ENCODE results near the gene TAF4. TPM values are rescaled to one million over a fixed set of nuclear protein-coding genes. Genes with fewer than 3 reads are reported as not detected.

The TAF4 gene
- total RNA-seq, 1 experiment from 2014 or later = 21.0 TPM

DNA sequence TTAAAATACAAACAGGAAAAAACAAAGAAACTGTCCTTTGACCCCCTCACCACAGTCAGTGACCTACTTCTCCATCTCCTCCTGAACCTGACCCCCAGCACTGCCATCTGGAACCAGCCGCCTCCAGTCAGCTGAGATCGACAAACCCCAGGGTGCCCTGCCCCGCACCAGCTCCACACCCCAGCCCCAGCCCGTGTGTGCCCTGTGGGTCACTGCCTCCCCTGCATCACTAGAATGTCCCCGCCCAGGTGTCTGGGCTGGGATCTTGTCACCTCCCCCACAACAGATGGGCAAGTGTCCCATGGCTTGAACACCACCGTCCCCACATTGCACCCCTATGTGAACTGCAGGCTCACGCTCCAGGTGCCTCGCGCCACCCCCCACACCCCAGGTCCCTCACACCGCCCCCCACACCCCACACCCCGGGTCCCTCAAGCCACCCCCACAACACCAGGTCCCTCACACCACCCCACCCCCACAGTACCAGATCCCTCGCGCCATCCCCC is 13.3 kb downstream of the TAF4 start:
- intact Hi-C loops (cut with micrococcal nuclease; ENCODE audit: unreplicated experiment) = no loop called here
- Histone ChIP-seq H3K27me3 (ENCODE audit: control insufficient read depth, insufficient read depth, low read length) (no peaks in the 10 kb centered on the region), H3K4me1 (ENCODE audit: control insufficient read depth, insufficient read depth, low read length) (no peaks in the 10 kb centered on the region), H3K36me3 (ENCODE audit: control insufficient read depth, insufficient read depth, low read length) (no peaks in the 10 kb centered on the region), H3K9me3 (ENCODE audit: control insufficient read depth, insufficient read depth, low read depth, low read length) (no peaks in the 10 kb centered on the region), H3K27ac (ENCODE audit: low read length) (no peak overlapping the region), H3K4me3 (ENCODE audit: low read depth in 2 of 2, low read length in 2 of 2) (no peak overlapping the region)
- in situ Hi-C loops (cut with HindIII; ENCODE audit: low pct_unique_long_range_greater_than_20kb, low sequenced_read_pairs) = no loop called here
- DNase-seq (ENCODE audit: low read depth, low spot score) (no peak), ATAC-seq (no peak)
- ChIA-PET POLR2A (no interaction called here), CTCF (no interaction called here)
- no TSS peak for BruUV-seq (replicated peaks)
- no peak for TF ChIP-seq TCF7L2 (IDR thresholded peaks at IDR 0.05; ENCODE audit: low read depth, low read length)
- TF ChIP-seq, protein P1, sequence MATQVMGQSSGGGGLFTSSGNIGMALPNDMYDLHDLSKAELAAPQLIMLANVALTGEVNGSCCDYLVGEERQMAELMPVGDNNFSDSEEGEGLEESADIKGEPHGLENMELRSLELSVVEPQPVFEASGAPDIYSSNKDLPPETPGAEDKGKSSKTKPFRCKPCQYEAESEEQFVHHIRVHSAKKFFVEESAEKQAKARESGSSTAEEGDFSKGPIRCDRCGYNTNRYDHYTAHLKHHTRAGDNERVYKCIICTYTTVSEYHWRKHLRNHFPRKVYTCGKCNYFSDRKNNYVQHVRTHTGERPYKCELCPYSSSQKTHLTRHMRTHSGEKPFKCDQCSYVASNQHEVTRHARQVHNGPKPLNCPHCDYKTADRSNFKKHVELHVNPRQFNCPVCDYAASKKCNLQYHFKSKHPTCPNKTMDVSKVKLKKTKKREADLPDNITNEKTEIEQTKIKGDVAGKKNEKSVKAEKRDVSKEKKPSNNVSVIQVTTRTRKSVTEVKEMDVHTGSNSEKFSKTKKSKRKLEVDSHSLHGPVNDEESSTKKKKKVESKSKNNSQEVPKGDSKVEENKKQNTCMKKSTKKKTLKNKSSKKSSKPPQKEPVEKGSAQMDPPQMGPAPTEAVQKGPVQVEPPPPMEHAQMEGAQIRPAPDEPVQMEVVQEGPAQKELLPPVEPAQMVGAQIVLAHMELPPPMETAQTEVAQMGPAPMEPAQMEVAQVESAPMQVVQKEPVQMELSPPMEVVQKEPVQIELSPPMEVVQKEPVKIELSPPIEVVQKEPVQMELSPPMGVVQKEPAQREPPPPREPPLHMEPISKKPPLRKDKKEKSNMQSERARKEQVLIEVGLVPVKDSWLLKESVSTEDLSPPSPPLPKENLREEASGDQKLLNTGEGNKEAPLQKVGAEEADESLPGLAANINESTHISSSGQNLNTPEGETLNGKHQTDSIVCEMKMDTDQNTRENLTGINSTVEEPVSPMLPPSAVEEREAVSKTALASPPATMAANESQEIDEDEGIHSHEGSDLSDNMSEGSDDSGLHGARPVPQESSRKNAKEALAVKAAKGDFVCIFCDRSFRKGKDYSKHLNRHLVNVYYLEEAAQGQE (IDR thresholded peaks at IDR 0.05; ENCODE audit: insufficient read depth in 1 of 2, low read depth in 2 of 2, low read length in 1 of 2) = no peak
- TF ChIP-seq POLR2AphosphoS5 (IDR thresholded peaks at IDR 0.05; ENCODE audit: low read depth, low read length) = no peak
- no peak for TF ChIP-seq SIN3A (IDR thresholded peaks at IDR 0.05; ENCODE audit: borderline replicate concordance, insufficient read depth, low read depth, low read length)
- TF ChIP-seq, protein P2, sequence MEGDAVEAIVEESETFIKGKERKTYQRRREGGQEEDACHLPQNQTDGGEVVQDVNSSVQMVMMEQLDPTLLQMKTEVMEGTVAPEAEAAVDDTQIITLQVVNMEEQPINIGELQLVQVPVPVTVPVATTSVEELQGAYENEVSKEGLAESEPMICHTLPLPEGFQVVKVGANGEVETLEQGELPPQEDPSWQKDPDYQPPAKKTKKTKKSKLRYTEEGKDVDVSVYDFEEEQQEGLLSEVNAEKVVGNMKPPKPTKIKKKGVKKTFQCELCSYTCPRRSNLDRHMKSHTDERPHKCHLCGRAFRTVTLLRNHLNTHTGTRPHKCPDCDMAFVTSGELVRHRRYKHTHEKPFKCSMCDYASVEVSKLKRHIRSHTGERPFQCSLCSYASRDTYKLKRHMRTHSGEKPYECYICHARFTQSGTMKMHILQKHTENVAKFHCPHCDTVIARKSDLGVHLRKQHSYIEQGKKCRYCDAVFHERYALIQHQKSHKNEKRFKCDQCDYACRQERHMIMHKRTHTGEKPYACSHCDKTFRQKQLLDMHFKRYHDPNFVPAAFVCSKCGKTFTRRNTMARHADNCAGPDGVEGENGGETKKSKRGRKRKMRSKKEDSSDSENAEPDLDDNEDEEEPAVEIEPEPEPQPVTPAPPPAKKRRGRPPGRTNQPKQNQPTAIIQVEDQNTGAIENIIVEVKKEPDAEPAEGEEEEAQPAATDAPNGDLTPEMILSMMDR (IDR thresholded peaks at IDR 0.05) = no peak

DNA sequence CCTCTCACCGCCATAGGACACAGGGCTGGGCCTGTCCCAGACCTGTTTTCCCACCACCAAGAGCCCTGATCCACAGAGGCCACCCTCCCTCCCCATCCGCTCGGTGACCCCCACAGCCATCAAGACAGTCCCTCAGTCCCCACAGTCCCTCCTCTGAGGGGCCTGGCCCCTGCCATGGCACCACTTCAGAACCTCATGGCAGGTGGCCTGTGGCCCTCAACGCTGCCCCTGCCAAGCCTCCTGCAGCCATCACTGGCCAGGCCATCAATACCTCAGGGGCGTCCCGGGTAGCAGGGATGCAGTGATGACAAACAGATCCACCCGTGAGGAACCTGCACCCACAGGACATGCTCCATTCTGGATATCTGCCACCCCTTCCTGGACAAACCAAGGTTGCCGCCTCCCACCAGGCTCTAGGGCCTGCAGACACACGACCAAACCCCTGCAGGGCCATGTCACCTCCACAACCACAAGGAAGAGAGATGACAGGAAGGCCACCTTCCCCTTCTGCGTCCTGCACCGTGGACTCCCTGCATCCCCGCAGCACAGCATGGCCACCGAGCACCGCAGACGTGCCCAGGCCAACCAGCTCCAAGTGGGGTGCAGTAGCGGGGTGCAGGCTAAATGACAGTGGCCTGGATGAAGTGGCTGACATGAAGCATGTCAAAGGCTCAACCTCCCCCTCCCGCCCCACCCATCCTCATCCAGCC is 14.0 kb downstream of the TAF4 start:
- no peak for TF ChIP-seq TCF7L2 (IDR thresholded peaks at IDR 0.05; ENCODE audit: low read depth, low read length)
- TF ChIP-seq, protein P1 (IDR thresholded peaks at IDR 0.05; ENCODE audit: insufficient read depth in 1 of 2, low read depth in 2 of 2, low read length in 1 of 2) = no peak
- TF ChIP-seq POLR2AphosphoS5 (IDR thresholded peaks at IDR 0.05; ENCODE audit: low read depth, low read length) = no peak
- no peak for TF ChIP-seq SIN3A (IDR thresholded peaks at IDR 0.05; ENCODE audit: borderline replicate concordance, insufficient read depth, low read depth, low read length)
- TF ChIP-seq, protein P2 (IDR thresholded peaks at IDR 0.05) = no peak
- Histone ChIP-seq H3K9me3 (ENCODE audit: control insufficient read depth, insufficient read depth, low read depth, low read length) (no peaks in the 10 kb centered on the region), H3K36me3 (ENCODE audit: control insufficient read depth, insufficient read depth, low read length) (no peaks in the 10 kb centered on the region), H3K27me3 (ENCODE audit: control insufficient read depth, insufficient read depth, low read length) (no peaks in the 10 kb centered on the region), H3K27ac (ENCODE audit: low read length) (no peak overlapping the region), H3K4me1 (ENCODE audit: control insufficient read depth, insufficient read depth, low read length) (no peaks in the 10 kb centered on the region), H3K4me3 (ENCODE audit: low read depth in 2 of 2, low read length in 2 of 2) (no peak overlapping the region)
- BruUV-seq (replicated peaks) = no TSS peak
- ATAC-seq (no peak), DNase-seq (ENCODE audit: low read depth, low spot score) (no peak)
- in situ Hi-C loops (cut with HindIII; ENCODE audit: low pct_unique_long_range_greater_than_20kb, low sequenced_read_pairs) = no loop called here
- intact Hi-C loops (cut with micrococcal nuclease; ENCODE audit: unreplicated experiment) = no loop called here
- CTCF ChIA-PET = no interaction called here
- POLR2A ChIA-PET = no interaction called here

Measured in Panc1 (cell line).